GM12865 (cell line): ENCODE data around the gene MAL.

ENCODE experiments used
- DNase-seq: peaks from one replicate; pipeline ENCODE4 v3.0.0; 2010; ENCODE audit warnings: low read depth
- H3K4me3 ChIP-seq: 2 replicates; pipeline ENCODE4 v1.5.1; 2011; ENCODE audit warnings: mild to moderate bottlenecking, low read depth, low read length, control low read depth
- TF ChIP-seq, protein P1 (sequence below): IDR thresholded peaks from 2 replicates; pipeline ENCODE4 v1.5.1; 2011; ENCODE audit warnings: low read length, control low read depth, low read depth, inconsistent platforms; ENCODE audit not compliant: insufficient read depth; ENCODE audit errors: missing control alignments

MAL gene

GRCh38 chr2:95031076-95031725 is 5.7 kb downstream of the MAL start:
- no peak for DNase-seq
- H3K4me3 ChIP-seq, result no peak overlapping the region
- TF ChIP-seq, protein P1, sequence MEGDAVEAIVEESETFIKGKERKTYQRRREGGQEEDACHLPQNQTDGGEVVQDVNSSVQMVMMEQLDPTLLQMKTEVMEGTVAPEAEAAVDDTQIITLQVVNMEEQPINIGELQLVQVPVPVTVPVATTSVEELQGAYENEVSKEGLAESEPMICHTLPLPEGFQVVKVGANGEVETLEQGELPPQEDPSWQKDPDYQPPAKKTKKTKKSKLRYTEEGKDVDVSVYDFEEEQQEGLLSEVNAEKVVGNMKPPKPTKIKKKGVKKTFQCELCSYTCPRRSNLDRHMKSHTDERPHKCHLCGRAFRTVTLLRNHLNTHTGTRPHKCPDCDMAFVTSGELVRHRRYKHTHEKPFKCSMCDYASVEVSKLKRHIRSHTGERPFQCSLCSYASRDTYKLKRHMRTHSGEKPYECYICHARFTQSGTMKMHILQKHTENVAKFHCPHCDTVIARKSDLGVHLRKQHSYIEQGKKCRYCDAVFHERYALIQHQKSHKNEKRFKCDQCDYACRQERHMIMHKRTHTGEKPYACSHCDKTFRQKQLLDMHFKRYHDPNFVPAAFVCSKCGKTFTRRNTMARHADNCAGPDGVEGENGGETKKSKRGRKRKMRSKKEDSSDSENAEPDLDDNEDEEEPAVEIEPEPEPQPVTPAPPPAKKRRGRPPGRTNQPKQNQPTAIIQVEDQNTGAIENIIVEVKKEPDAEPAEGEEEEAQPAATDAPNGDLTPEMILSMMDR, result no peak

- TF ChIP-seq, protein P1, result no peak
- no peak overlapping the region for H3K4me3 ChIP-seq
- no peak for DNase-seq
Observed at GRCh38 chr2:95031726-95032116, 6.2 kb downstream of the MAL start.

DNA sequence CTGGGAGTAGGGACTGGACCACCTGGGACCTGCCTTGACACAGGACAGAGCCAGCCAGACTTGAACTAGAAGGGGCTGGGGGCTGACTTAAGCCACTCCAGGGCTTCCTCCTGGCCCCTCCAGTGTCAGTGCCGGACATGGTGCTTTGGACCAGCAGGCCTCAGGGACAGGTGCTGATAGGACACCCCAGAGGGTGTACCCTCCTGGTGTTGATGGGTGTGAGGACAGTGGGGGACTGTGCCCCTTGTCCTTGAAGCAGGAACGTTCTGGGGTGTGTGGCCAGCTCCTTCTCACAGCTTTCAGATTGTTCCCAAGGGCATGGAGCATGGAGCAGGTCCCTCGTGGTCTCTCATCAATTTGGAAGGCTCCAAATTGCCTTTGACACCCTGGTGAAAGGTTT is 6.8 kb downstream of the MAL start:
- no peak for DNase-seq
- TF ChIP-seq, protein P1, result no peak
- no peak overlapping the region for H3K4me3 ChIP-seq

GRCh38 chr2:95032868-95033603 is 7.5 kb downstream of the MAL start:
- DNase-seq, result no peak
- H3K4me3 ChIP-seq, result no peak overlapping the region
- TF ChIP-seq, protein P1, result no peak

DNA sequence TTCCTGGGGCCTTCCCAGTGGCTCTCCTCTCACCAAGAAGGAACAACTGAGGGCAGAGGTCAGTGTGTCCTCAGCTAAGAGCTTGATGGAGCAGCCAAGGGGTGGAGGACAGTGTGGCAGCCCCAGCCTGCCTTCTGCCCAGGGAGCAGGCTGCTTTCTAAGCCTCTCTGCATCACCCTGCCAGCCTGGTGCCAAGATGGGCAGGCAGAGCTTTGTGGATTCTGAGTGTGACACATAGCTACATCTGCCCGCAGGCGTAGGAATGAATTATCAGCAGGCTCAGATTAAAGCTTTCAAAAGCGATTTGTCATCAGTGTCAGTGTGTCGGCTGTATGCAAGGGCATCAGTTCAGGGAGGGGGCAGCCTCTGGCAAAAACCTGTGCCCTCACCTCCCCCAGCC is 8.7 kb downstream of the MAL start:
- DNase-seq, result no peak
- no peak overlapping the region for H3K4me3 ChIP-seq
- TF ChIP-seq, protein P1, result no peak

DNA sequence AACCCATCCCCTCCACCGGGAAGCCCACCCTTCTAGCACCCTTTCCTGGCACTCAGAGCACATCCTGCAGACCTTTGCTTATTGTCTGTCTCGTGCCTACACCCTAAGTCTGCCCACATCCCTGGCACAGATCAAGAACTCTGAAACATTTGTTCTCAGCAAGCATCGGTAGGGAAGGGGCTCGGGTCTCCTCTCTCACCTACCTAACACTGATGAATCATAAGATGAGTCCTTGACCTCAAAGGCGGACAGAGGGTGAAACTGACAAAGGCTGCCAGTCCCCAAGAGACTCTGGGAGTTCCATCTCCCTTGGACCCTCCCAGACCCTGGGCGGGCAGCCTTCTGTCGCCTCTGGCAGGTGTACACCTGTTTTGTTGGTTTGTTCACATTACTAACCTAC is 9.3 kb downstream of the MAL start:
- no peak for DNase-seq
- TF ChIP-seq, protein P1, result no peak
- no peak overlapping the region for H3K4me3 ChIP-seq
